ENCODE data around the gene GUF1. TPM values are rescaled to one million over a fixed set of nuclear protein-coding genes. Genes with fewer than 3 reads are reported as not detected.

Gene GUF1
- total and polyA plus RNA-seq, 4 donors: 6.4 to 13.0 (median 10.5) TPM

- Histone ChIP-seq H3K4me1 (ENCODE audit: control insufficient read depth in 4 of 4, insufficient read depth in 4 of 4, low read length in 3 of 4) (no peaks in the 10 kb centered on the region), H3K36me3 (ENCODE audit: control insufficient read depth in 4 of 4, insufficient read depth in 3 of 4, low read depth in 1 of 4, low read length in 3 of 4) (no peaks in the 10 kb centered on the region), H3K9ac (ENCODE audit: low read depth in 1 of 2, low read length in 2 of 2) (no peak overlapping the region), H3K4me3 (ENCODE audit: low read depth in 1 of 3, low read length in 3 of 3) (no peak overlapping the region), H3K27me3 (ENCODE audit: control insufficient read depth in 4 of 4, insufficient read depth in 4 of 4, low read length in 3 of 4) (no peaks in the 10 kb centered on the region), H3K27ac (ENCODE audit: low read depth in 1 of 2, low read length in 2 of 2) (no peak overlapping the region), H3K9me3 (ENCODE audit: control insufficient read depth in 4 of 4, low read length in 3 of 4) (no peaks in the 10 kb centered on the region)
- WGBS: 81% methylated on average over 20 of the region's 20 CpGs
- TF ChIP-seq GABPA (IDR thresholded peaks at IDR 0.05 in 1 of 2, conservative IDR thresholded peaks at IDR 0.05 in 1 of 2) (no peak), JUND (IDR thresholded peaks at IDR 0.05) (no peak), CTCF (IDR thresholded peaks at IDR 0.05; ENCODE audit: low read depth, low read length, missing input control) (no peak), MAX (IDR thresholded peaks at IDR 0.05) (no peak), HNF4G (IDR thresholded peaks at IDR 0.05) (no peak)
- no peak for DNase-seq (ENCODE audit: low spot score)
These were observed 14.5 kb upstream of the GUF1 start for GRCh38 chr4:44663539-44664263.

- TF ChIP-seq ZBTB33 (IDR thresholded peaks at IDR 0.05) (no peak), HNF4G (IDR thresholded peaks at IDR 0.05) (no peak)
- 70% methylated on average over 2 of the region's 2 CpGs for WGBS
- Histone ChIP-seq H3K27me3 (ENCODE audit: control insufficient read depth in 4 of 4, insufficient read depth in 4 of 4, low read length in 3 of 4) (no peaks in the 10 kb centered on the region), H3K9ac (ENCODE audit: low read depth in 1 of 2, low read length in 2 of 2) (no peak overlapping the region), H3K4me3 (ENCODE audit: low read depth in 1 of 3, low read length in 3 of 3) (no peak overlapping the region), H3K27ac (ENCODE audit: low read depth in 1 of 2, low read length in 2 of 2) (no peak overlapping the region), H3K9me3 (ENCODE audit: control insufficient read depth in 4 of 4, low read length in 3 of 4) (no peaks in the 10 kb centered on the region), H3K4me1 (ENCODE audit: control insufficient read depth in 4 of 4, insufficient read depth in 4 of 4, low read length in 3 of 4) (no peaks in the 10 kb centered on the region), H3K36me3 (ENCODE audit: control insufficient read depth in 4 of 4, insufficient read depth in 3 of 4, low read depth in 1 of 4, low read length in 3 of 4) (no peaks in the 10 kb centered on the region)
- no peak for DNase-seq (ENCODE audit: low spot score)
These were observed 9.7 kb upstream of the GUF1 start for GRCh38 chr4:44668526-44668925.

- WGBS: 79% methylated on average over 4 of the region's 4 CpGs
- Histone ChIP-seq H3K4me3 (ENCODE audit: low read depth in 1 of 3, low read length in 3 of 3) (no peak overlapping the region), H3K9ac (ENCODE audit: low read depth in 1 of 2, low read length in 2 of 2) (no peak overlapping the region), H3K36me3 (ENCODE audit: control insufficient read depth in 4 of 4, insufficient read depth in 3 of 4, low read depth in 1 of 4, low read length in 3 of 4) (no peaks in the 10 kb centered on the region), H3K27ac (ENCODE audit: low read depth in 1 of 2, low read length in 2 of 2) (no peak overlapping the region), H3K27me3 (ENCODE audit: control insufficient read depth in 4 of 4, insufficient read depth in 4 of 4, low read length in 3 of 4) (no peaks in the 10 kb centered on the region), H3K4me1 (ENCODE audit: control insufficient read depth in 4 of 4, insufficient read depth in 4 of 4, low read length in 3 of 4) (no peaks in the 10 kb centered on the region), H3K9me3 (ENCODE audit: control insufficient read depth in 4 of 4, low read length in 3 of 4) (no peaks in the 10 kb centered on the region)
- DNase-seq (ENCODE audit: low spot score): no peak
- no peak for TF ChIP-seq REST (IDR thresholded peaks at IDR 0.05)
- no peak for TF ChIP-seq MAX (IDR thresholded peaks at IDR 0.05)
- TF ChIP-seq FOXA1 (IDR thresholded peaks at IDR 0.05): no peak
- no peak for TF ChIP-seq GABPA (IDR thresholded peaks at IDR 0.05 in 1 of 2, conservative IDR thresholded peaks at IDR 0.05 in 1 of 2)
- no peak for TF ChIP-seq HNF4G (IDR thresholded peaks at IDR 0.05)
- no peak for TF ChIP-seq EGR1 (IDR thresholded peaks at IDR 0.05; ENCODE audit: low read depth in 2 of 2)
- no peak for TF ChIP-seq CTCF (IDR thresholded peaks at IDR 0.05; ENCODE audit: low read depth, low read length, missing input control)
- no peak for TF ChIP-seq YY1 (IDR thresholded peaks at IDR 0.05)
- no peak for TF ChIP-seq NR2F2 (IDR thresholded peaks at IDR 0.05)
- no peak for TF ChIP-seq HNF4A (conservative IDR thresholded peaks at IDR 0.05)
- TF ChIP-seq TAF1 (conservative IDR thresholded peaks at IDR 0.05): no peak
- TF ChIP-seq RXRA (IDR thresholded peaks at IDR 0.05): no peak
- no peak for TF ChIP-seq RAD21 (IDR thresholded peaks at IDR 0.05)
These were observed 7.6 kb upstream of the GUF1 start for GRCh38 chr4:44670506-44671199.
